ENCODE data around the gene USH1C.
A peak's percentile ranks its signal among the peaks of the same experiment; 100 is the strongest.

The USH1C gene

DNA sequence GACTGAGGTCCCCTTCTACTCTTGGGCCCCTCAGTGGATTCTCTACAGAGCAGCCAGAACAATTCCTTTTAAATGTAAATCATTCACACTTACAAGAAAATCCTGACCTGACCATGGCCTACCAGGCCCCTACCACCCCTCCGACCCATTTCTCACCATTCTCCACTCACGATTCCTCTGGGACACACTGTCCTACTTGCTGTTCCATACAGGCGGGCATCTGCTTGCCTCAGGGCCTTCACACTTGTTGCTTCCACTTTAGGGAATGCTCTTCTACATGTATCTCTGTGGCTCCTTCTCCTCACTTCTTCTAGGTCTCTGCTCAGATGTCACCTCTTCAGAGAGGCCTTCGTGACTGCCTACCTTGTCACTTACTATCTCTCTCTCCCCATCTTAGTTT, 3.4 kb downstream of the USH1C start:
- ChIA-PET CTCF (interaction anchor here (3.2 kb wide), 1 partner anchor 13 kb away, joined by 19 read pairs; no protein-coding TSS in a partner anchor), POLR2A (no interaction called here)
- no peaks in the 10 kb centered on the region for H3K4me1 ChIP-seq (ENCODE audit: control insufficient read depth, insufficient read depth, low read length)
- no peak for TF ChIP-seq ZNF23 (tag by site-specific recombination; IDR thresholded peaks at IDR 0.05; ENCODE audit: borderline replicate concordance)
- TF ChIP-seq ZNF530 (tag by site-specific recombination; IDR thresholded peaks at IDR 0.05; ENCODE audit: low read depth): no peak
- TF ChIP-seq SCRT2 (tag by site-specific recombination; IDR thresholded peaks at IDR 0.05): peak; percentile 69; the same call in 1 of the 2 replicates
- TF ChIP-seq, protein P1, sequence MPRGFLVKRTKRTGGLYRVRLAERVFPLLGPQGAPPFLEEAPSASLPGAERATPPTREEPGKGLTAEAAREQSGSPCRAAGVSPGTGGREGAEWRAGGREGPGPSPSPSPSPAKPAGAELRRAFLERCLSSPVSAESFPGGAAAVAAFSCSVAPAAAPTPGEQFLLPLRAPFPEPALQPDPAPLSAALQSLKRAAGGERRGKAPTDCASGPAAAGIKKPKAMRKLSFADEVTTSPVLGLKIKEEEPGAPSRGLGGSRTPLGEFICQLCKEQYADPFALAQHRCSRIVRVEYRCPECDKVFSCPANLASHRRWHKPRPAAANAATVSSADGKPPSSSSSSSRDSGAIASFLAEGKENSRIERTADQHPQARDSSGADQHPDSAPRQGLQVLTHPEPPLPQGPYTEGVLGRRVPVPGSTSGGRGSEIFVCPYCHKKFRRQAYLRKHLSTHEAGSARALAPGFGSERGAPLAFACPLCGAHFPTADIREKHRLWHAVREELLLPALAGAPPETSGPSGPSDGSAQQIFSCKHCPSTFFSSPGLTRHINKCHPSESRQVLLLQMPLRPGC (tag by site-specific recombination; IDR thresholded peaks at IDR 0.05): no peak
- TF ChIP-seq ZNF223 (tag by site-specific recombination; IDR thresholded peaks at IDR 0.05): no peak
- TF ChIP-seq, protein P2, sequence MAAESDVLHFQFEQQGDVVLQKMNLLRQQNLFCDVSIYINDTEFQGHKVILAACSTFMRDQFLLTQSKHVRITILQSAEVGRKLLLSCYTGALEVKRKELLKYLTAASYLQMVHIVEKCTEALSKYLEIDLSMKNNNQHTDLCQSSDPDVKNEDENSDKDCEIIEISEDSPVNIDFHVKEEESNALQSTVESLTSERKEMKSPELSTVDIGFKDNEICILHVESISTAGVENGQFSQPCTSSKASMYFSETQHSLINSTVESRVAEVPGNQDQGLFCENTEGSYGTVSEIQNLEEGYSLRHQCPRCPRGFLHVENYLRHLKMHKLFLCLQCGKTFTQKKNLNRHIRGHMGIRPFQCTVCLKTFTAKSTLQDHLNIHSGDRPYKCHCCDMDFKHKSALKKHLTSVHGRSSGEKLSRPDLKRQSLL (tag by site-specific recombination; IDR thresholded peaks at IDR 0.05): no peak
- no peak for TF ChIP-seq ZNF560 (tag by site-specific recombination; IDR thresholded peaks at IDR 0.05; ENCODE audit: borderline replicate concordance)
- H3K9me3 ChIP-seq (ENCODE audit: control insufficient read depth, insufficient read depth, low read depth, low read length): no peaks in the 10 kb centered on the region
- no peaks in the 10 kb centered on the region for H3K36me3 ChIP-seq (ENCODE audit: control insufficient read depth in 2 of 2, insufficient read depth in 1 of 2, low read length in 2 of 2)
- H3K4me3 ChIP-seq (ENCODE audit: low read depth, low read length): no peak overlapping the region
- no peak overlapping the region for H3K27ac ChIP-seq (ENCODE audit: extremely low read depth, low read depth, low read length)

DNA sequence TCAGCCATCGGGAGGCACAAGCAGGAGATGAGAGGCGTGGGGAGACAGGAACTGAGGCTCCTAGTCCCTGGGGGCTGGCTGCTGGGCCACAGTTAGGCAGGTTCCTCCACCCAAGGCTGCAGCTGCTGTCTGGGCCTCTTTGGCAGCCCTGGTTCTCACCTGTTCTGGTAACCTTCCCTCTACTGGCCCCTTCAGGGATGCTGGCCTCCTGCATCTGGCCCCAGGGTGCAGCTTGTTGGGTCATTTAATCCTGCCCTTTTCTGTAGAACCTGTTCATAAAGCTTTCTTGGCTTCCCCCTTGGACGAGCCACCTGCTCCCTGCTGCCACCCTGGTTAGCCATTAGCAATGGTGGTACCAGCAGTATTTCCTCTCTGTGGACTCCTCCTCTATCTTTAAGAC, 5.5 kb downstream of the USH1C start:
- ChIA-PET CTCF (interaction anchor here (0.6 to 3.1 kb wide), 3 partner anchors 11 to 64 kb away, joined by 3 to 17 read pairs (median 3); no protein-coding TSS in a partner anchor), POLR2A (no interaction called here)
- Histone ChIP-seq H3K4me1 (ENCODE audit: control insufficient read depth, insufficient read depth, low read length) (no peaks in the 10 kb centered on the region), H3K4me3 (ENCODE audit: low read depth, low read length) (no peak overlapping the region), H3K27ac (ENCODE audit: extremely low read depth, low read depth, low read length) (no peak overlapping the region), H3K36me3 (ENCODE audit: control insufficient read depth in 2 of 2, insufficient read depth in 1 of 2, low read length in 2 of 2) (no peaks in the 10 kb centered on the region), H3K9me3 (ENCODE audit: control insufficient read depth, insufficient read depth, low read depth, low read length) (no peaks in the 10 kb centered on the region)
- TF ChIP-seq, protein P3, sequence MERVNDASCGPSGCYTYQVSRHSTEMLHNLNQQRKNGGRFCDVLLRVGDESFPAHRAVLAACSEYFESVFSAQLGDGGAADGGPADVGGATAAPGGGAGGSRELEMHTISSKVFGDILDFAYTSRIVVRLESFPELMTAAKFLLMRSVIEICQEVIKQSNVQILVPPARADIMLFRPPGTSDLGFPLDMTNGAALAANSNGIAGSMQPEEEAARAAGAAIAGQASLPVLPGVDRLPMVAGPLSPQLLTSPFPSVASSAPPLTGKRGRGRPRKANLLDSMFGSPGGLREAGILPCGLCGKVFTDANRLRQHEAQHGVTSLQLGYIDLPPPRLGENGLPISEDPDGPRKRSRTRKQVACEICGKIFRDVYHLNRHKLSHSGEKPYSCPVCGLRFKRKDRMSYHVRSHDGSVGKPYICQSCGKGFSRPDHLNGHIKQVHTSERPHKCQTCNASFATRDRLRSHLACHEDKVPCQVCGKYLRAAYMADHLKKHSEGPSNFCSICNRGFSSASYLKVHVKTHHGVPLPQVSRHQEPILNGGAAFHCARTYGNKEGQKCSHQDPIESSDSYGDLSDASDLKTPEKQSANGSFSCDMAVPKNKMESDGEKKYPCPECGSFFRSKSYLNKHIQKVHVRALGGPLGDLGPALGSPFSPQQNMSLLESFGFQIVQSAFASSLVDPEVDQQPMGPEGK (tag by site-specific recombination; IDR thresholded peaks at IDR 0.05): no peak
- no peak for TF ChIP-seq ZNF707 (tag by site-specific recombination; IDR thresholded peaks at IDR 0.05)
- no peak for TF ChIP-seq ZNF571 (tag by site-specific recombination; IDR thresholded peaks at IDR 0.05)
- no peak for TF ChIP-seq ZNF777 (tag by site-specific recombination; IDR thresholded peaks at IDR 0.05; ENCODE audit: borderline replicate concordance)
- no peak for TF ChIP-seq ZNF341 (tag by site-specific recombination; IDR thresholded peaks at IDR 0.05; ENCODE audit: low read depth)
- TF ChIP-seq, protein P4, sequence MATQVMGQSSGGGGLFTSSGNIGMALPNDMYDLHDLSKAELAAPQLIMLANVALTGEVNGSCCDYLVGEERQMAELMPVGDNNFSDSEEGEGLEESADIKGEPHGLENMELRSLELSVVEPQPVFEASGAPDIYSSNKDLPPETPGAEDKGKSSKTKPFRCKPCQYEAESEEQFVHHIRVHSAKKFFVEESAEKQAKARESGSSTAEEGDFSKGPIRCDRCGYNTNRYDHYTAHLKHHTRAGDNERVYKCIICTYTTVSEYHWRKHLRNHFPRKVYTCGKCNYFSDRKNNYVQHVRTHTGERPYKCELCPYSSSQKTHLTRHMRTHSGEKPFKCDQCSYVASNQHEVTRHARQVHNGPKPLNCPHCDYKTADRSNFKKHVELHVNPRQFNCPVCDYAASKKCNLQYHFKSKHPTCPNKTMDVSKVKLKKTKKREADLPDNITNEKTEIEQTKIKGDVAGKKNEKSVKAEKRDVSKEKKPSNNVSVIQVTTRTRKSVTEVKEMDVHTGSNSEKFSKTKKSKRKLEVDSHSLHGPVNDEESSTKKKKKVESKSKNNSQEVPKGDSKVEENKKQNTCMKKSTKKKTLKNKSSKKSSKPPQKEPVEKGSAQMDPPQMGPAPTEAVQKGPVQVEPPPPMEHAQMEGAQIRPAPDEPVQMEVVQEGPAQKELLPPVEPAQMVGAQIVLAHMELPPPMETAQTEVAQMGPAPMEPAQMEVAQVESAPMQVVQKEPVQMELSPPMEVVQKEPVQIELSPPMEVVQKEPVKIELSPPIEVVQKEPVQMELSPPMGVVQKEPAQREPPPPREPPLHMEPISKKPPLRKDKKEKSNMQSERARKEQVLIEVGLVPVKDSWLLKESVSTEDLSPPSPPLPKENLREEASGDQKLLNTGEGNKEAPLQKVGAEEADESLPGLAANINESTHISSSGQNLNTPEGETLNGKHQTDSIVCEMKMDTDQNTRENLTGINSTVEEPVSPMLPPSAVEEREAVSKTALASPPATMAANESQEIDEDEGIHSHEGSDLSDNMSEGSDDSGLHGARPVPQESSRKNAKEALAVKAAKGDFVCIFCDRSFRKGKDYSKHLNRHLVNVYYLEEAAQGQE (tag by site-specific recombination; IDR thresholded peaks at IDR 0.05): no peak
- TF ChIP-seq OVOL3 (tag by site-specific recombination; IDR thresholded peaks at IDR 0.05): no peak
- TF ChIP-seq, protein P5, sequence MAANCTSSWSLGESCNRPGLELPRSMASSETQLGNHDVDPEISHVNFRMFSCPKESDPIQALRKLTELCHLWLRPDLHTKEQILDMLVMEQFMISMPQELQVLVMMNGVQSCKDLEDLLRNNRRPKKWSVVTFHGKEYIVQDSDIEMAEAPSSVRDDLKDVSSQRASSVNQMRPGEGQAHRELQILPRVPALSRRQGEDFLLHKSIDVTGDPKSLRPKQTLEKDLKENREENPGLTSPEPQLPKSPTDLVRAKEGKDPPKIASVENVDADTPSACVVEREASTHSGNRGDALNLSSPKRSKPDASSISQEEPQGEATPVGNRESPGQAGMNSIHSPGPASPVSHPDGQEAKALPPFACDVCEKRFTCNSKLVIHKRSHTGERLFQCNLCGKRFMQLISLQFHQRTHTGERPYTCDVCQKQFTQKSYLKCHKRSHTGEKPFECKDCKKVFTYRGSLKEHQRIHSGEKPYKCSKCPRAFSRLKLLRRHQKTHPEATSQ (tag by site-specific recombination; IDR thresholded peaks at IDR 0.05): no peak
- no peak for TF ChIP-seq SETDB1 (IDR thresholded peaks at IDR 0.05; ENCODE audit: insufficient read length, low read length)
